Thoracic aorta (tissue), 2 donors: ENCODE results near the gene PEAK3. TPM values are rescaled to one million over a fixed set of nuclear protein-coding genes. Genes with fewer than 3 reads are reported as not detected.

Experiments
- ATAC-seq: fragments of 150-250 bp; one replicate; pipeline ENCODE4 v1.8.0; 2017; ENCODE audit warnings: low read depth; ENCODE audit not compliant: insufficient number of reproducible peaks, low FRiP score
- DNase-seq: peaks from one replicate; pipeline ENCODE4 v3.0.0-alpha.2; 2020; ENCODE audit warnings: low spot score
- H3K27ac ChIP-seq, 2 donors: fragments of 200-600 bp; sonication (generic); 1 replicate in 1 of 2; 2 replicates in 1 of 2; pipeline ENCODE4 v1.5.1; 2016; ENCODE audit warnings: mild to moderate bottlenecking in 2 of 2, moderate library complexity in 2 of 2
- H3K27me3 ChIP-seq: fragments of 200-600 bp; sonication (generic); replicated peaks from 2 replicates; pipeline ENCODE4 v1.6.0; 2016; ENCODE audit warnings: mild to moderate bottlenecking; ENCODE audit not compliant: insufficient read depth
- H3K36me3 ChIP-seq: fragments of 200-600 bp; sonication (generic); one replicate; pipeline ENCODE4 v1.5.1; 2016
- H3K4me1 ChIP-seq, 2 donors: fragments of 200-600 bp; sonication (generic); 1 replicate in 1 of 2; 2 replicates in 1 of 2; pipeline versions ENCODE4 v1.5.1 to v1.6.0; 2016; ENCODE audit warnings: low read depth in 2 of 2, mild to moderate bottlenecking in 1 of 2; ENCODE audit not compliant: control insufficient read depth in 1 of 2
- H3K4me3 ChIP-seq: fragments of 200-600 bp; sonication (generic); 2 replicates; pipeline ENCODE4 v1.5.1; 2016; ENCODE audit warnings: mild to moderate bottlenecking
- H3K9me3 ChIP-seq: fragments of 200-600 bp; sonication (generic); 2 replicates; pipeline ENCODE4 v1.5.1; 2016
- CTCF ChIP-seq: fragments of 200-600 bp; sonication (generic); IDR thresholded peaks from one replicate; pipeline ENCODE4 v1.5.1; 2019; ENCODE audit warnings: antibody characterized with exemption
- total RNA-seq, 2 donors: library from RNA; depleted of rRNA; stranded (reverse); fragments of >200 nt; gene quantifications; one replicate each; pipeline versions ENCODE4 v1.1.0 to v1.2.3, GENCODE V29; 2016

The PEAK3 gene
- total RNA-seq, 2 donors from 2014 or later, result 1.2 to 3.0 TPM

DNA sequence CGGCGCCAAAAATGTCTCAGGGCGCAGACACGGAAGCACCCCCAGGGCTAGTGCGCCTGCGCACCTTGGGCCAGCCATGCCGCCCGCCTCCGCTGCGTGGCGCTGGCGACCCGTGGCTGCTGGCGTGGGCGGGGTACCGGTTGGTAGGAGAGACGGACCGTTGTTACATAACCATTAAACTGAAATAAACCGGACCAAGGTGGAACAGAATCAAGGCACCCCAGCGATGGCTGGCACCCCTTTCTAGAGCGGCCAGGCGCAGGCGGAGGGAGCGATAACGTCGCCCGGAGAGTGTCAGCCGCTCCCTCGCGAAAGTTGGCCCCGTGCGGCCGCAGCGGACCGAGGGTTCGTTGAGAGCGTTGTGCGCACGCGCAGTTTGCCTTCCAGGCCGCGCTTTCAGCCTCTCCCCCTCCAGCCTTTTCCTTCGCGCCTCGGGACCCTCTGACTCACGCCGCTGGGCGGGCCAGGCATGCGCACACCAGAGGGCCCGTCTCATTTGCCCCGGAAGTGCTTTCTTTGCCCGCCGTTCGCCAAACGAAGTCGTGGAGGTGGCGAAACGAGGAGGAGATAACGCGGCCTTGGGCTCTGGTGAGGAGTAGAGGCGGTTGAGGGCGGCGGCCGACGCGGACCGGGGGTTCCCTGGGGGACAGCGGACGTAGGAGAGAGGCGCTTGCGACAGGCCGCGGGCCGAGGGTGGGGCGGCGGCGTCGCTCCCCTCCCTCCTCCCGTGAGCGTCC lies 45.5 kb downstream of the PEAK3 start, which contains the start of the genes PLEKHJ1 and SF3A2:
Gene PLEKHJ1 (minus strand): TSS at position 16 of the 737 bp plus-strand sequence. CDS start 81 bp downstream, outside the sequence.
Gene SF3A2 (plus strand): TSS at position 511 of the 737 bp plus-strand sequence. CDS start 6,595 bp downstream, outside the sequence.
- DNase-seq, result peak; percentile 85
- Histone ChIP-seq H3K27me3 (no peaks in the 10 kb centered on the region), H3K9me3 (no peaks in the 10 kb centered on the region), H3K4me3 (peak within 1 kb of the TSS; percentile 95), H3K36me3 (peaks cover 7% of the 10 kb centered on the region), H3K4me1 (peaks cover 40 to 65% of the 10 kb centered on the region in 2 donors), H3K27ac (peak within 1 kb of the TSS; percentile 85 to 95)
- TF ChIP-seq CTCF, result peak; percentile 94
- ATAC-seq, result peak; percentile 81

- Histone ChIP-seq H3K27me3 (no peaks in the 10 kb centered on the region), H3K27ac (peak overlapping the region; percentile 85 to 95), H3K4me1 (peaks cover 35 to 60% of the 10 kb centered on the region in 2 donors), H3K4me3 (peak overlapping the region; percentile 95), H3K9me3 (no peaks in the 10 kb centered on the region), H3K36me3 (peaks cover 7% of the 10 kb centered on the region)
- TF ChIP-seq CTCF, result no peak
- ATAC-seq (no peak), DNase-seq (no peak)
Observed at GRCh38 chr19:2236064-2236313, 46.0 kb downstream of the PEAK3 start.

GRCh38 chr19:2235381-2236063 lies 46.5 kb downstream of the PEAK3 start:
- peak overlapping the region; percentile 95 for H3K4me3 ChIP-seq
- H3K4me1 ChIP-seq, result peaks cover 30 to 56% of the 10 kb centered on the region in 2 donors
- DNase-seq, result no peak
- H3K9me3 ChIP-seq, result no peaks in the 10 kb centered on the region
- no peak for ATAC-seq
- no peaks in the 10 kb centered on the region for H3K27me3 ChIP-seq
- TF ChIP-seq CTCF, result no peak
- H3K36me3 ChIP-seq, result peaks cover 10% of the 10 kb centered on the region
- H3K27ac ChIP-seq, result peak overlapping the region; percentile 85 to 95

DNA sequence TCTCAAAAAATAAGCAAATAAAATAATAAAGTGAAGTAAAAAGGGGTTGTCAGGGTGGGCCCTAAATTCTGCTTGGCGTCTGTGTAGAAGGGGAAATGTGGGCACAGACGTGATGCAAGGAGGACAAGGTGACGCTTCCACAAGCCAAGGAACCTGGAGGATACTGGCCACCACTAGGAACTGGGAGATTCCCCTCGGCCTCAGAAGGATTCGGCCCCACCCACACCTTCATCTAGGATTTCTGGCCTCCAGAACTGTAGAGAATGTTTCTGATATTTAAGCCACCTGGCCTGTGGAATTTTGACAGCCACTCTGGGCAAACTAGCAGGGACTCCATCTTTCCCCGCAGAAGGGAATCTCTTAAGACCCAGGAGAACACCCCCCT lies 47.0 kb downstream of the PEAK3 start:
- TF ChIP-seq CTCF, result no peak
- no peak overlapping the region for H3K27ac ChIP-seq
- peaks cover 15% of the 10 kb centered on the region for H3K36me3 ChIP-seq

GRCh38 chr19:2233601-2234280 lies 48.2 kb downstream of the PEAK3 start:
- DNase-seq (no peak), ATAC-seq (no peak)
- Histone ChIP-seq H3K27ac (no peak overlapping the region), H3K9me3 (no peaks in the 10 kb centered on the region), H3K4me1 (peaks cover 18 to 40% of the 10 kb centered on the region in 2 donors), H3K27me3 (no peaks in the 10 kb centered on the region), H3K36me3 (peaks cover 20% of the 10 kb centered on the region), H3K4me3 (no peak overlapping the region)
- TF ChIP-seq CTCF, result no peak

More for the DNA sequence above, 47.0 kb downstream of the PEAK3 start:
- ATAC-seq, result no peak
- no peak for DNase-seq
- no peaks in the 10 kb centered on the region for H3K27me3 ChIP-seq
- H3K9me3 ChIP-seq, result no peaks in the 10 kb centered on the region
- H3K4me3 ChIP-seq, result peak overlapping the region; percentile 95
- H3K4me1 ChIP-seq, result peaks cover 25 to 50% of the 10 kb centered on the region in 2 donors
